HepG2 (cell line): ENCODE results near the gene BIRC7. TPM values are rescaled to one million over a fixed set of nuclear protein-coding genes. Genes with fewer than 3 reads are reported as not detected.
A peak's percentile ranks its signal among the peaks of the same experiment; 100 is the strongest.

ENCODE experiments used
- CREB1 ChIP-seq, 2 experiments: fragments of 450-650 bp in 1 of 2; IDR thresholded peaks; 2 replicates each; pipeline ENCODE4 v1.6.1; 2016 to 2017; ENCODE audit warnings: control low read depth in 1 of 2, mild to moderate bottlenecking in 1 of 2, missing compliant biosample characterization in 1 of 2, missing genetic modification characterization in 1 of 2
- GABPA ChIP-seq, 2 experiments: IDR thresholded peaks; 2 replicates each; pipeline ENCODE4 v1.6.1; 2011 to 2016; ENCODE audit warnings: low read depth in 2 of 2, low read length in 1 of 2, missing biosample characterization in 1 of 2, missing genetic modification characterization in 1 of 2
- NFYC ChIP-seq: IDR thresholded peaks from 2 replicates; pipeline ENCODE4 v1.6.1; 2016; ENCODE audit warnings: missing genetic modification reagents, missing compliant biosample characterization
- TARDBP ChIP-seq: sonication (generic); formaldehyde crosslinking; IDR thresholded peaks from 2 replicates; pipeline ENCODE4 v1.8.0; 2022; ENCODE audit warnings: mild to moderate bottlenecking, missing genetic modification reagents
- THYN1 ChIP-seq: sonication (generic); formaldehyde crosslinking; IDR thresholded peaks from 2 replicates; pipeline ENCODE4 v1.8.1; 2023; ENCODE audit warnings: low read depth, mild to moderate bottlenecking, moderate library complexity, missing genetic modification reagents, borderline replicate concordance
- ZFP37 ChIP-seq: sonication (generic); formaldehyde crosslinking; IDR thresholded peaks from 2 replicates; pipeline ENCODE4 v1.4.0; 2020; ENCODE audit warnings: missing genetic modification reagents, borderline replicate concordance
- ZNF264 ChIP-seq: sonication (generic); formaldehyde crosslinking; IDR thresholded peaks from 2 replicates; pipeline ENCODE4 v1.4.0; 2020; ENCODE audit warnings: missing genetic modification reagents
- ZNF292 ChIP-seq: sonication (generic); formaldehyde crosslinking; IDR thresholded peaks from 2 replicates; pipeline ENCODE4 v1.8.1; 2022; ENCODE audit warnings: mild to moderate bottlenecking, low read depth, missing genetic modification reagents, borderline replicate concordance
- ZSCAN30 ChIP-seq: sonication (generic); formaldehyde crosslinking; IDR thresholded peaks from 2 replicates; pipeline ENCODE4 v1.5.0; 2020; ENCODE audit warnings: mild to moderate bottlenecking, missing genetic modification reagents
- polyA plus RNA-seq, 8 experiments: library from polyadenylated mRNA; depleted of rRNA in 3 of 8; stranded (reverse) in 7 of 8; unstranded in 1 of 8; fragments of >200 nt; fragmentation: Illumina TruSeq in 4 of 8; extraction: Trizol in 4 of 8; gene quantifications; 2 replicates each; pipeline versions ENCODE4 v1.2.1 to v1.2.3, GENCODE V29; 2011 to 2016; ENCODE audit warnings: low read depth in 4 of 8, missing spikeins in 1 of 8, mixed read lengths in 1 of 8; ENCODE audit not compliant: insufficient read depth in 1 of 8
- total RNA-seq, 5 experiments: library from RNA; depleted of rRNA; stranded (reverse); fragments of >200 nt; fragmentation: Illumina TruSeq; extraction: Trizol; gene quantifications; 2 replicates each; pipeline ENCODE4 v1.2.3, GENCODE V29; 2016; ENCODE audit warnings: low read depth in 1 of 5
- TF ChIP-seq, protein P1 (sequence below): sonication (generic); formaldehyde crosslinking; IDR thresholded peaks from 2 replicates; pipeline ENCODE4 v1.4.0; 2020; ENCODE audit warnings: missing genetic modification reagents, mild to moderate bottlenecking, borderline replicate concordance
- TF ChIP-seq, protein P2 (sequence below): sonication (generic); formaldehyde crosslinking; conservative IDR thresholded peaks from 2 replicates; pipeline ENCODE4 v1.4.0; 2020; ENCODE audit warnings: mild to moderate bottlenecking, missing genetic modification reagents, moderate library complexity
- TF ChIP-seq, protein P3 (sequence below): sonication (generic); formaldehyde crosslinking; IDR thresholded peaks from 2 replicates; pipeline ENCODE4 v1.5.1; 2020; ENCODE audit warnings: mild to moderate bottlenecking, missing genetic modification reagents, moderate library complexity
- TF ChIP-seq, protein P4 (sequence below): sonication (generic); formaldehyde crosslinking; IDR thresholded peaks from 2 replicates; pipeline ENCODE4 v1.4.0; 2020; ENCODE audit warnings: missing genetic modification reagents, borderline replicate concordance

BIRC7 gene
- total and polyA plus RNA-seq, 2 of the 13 experiments (the other 11 are each of a cell fraction or from before 2014, with no cell fraction given) = 0.27 to 5.1 TPM

DNA sequence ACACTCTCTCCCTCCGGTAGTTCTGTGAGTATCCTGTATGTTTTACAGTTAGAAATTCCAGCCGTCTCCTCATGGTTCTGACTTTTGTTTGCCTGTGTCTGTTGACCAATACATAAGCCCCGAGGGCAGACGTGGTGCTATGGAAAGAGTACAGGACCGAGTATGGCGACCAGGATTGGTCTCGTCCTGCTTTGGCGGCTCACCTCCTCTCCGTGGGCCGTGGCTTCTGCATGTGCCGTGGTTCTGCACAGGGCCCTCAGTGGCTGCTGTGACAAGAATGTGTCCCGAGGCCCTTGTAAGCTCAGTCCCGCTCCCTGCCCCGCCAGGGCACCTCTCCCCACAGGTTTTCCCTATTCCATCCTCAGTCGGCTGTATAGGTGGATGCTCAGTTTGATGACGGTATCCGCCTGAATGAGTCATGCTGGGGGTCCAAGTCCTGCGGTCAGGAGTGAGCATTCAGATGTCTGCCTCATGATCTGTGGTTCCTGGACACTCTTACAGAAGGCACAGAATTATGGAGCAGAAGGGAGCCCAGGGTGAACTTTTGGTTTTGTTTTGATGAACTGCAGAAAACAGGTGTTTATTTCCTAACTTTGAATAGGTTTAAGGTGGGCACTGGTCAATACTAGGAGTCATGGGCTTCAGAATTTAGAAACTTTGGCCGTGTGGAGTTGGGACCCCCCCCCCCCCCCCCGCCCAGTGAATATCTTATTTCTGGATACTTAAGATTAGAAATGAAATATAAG lies 38.1 kb downstream of the BIRC7 start (continued):
- TF ChIP-seq, protein P1, sequence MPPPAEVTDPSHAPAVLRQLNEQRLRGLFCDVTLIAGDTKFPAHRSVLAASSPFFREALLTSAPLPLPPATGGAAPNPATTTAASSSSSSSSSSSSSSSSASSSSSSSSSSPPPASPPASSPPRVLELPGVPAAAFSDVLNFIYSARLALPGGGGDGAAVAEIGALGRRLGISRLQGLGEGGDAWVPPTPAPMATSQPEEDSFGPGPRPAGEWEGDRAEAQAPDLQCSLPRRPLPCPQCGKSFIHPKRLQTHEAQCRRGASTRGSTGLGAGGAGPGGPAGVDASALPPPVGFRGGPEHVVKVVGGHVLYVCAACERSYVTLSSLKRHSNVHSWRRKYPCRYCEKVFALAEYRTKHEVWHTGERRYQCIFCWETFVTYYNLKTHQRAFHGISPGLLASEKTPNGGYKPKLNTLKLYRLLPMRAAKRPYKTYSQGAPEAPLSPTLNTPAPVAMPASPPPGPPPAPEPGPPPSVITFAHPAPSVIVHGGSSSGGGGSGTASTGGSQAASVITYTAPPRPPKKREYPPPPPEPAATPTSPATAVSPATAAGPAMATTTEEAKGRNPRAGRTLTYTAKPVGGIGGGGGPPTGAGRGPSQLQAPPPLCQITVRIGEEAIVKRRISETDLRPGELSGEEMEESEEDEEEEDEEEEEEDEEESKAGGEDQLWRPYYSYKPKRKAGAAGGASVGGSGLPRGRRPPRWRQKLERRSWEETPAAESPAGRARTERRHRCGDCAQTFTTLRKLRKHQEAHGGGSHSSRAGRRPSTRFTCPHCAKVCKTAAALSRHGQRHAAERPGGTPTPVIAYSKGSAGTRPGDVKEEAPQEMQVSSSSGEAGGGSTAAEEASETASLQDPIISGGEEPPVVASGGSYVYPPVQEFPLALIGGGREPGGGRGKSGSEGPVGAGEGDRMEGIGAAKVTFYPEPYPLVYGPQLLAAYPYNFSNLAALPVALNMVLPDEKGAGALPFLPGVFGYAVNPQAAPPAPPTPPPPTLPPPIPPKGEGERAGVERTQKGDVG (CRISPR knock-in tag) = no peak
- TF ChIP-seq TARDBP (CRISPR knock-in tag) = no peak
- TF ChIP-seq CREB1 (IDR thresholded peaks at IDR 0.05) = peak; percentile 80
- no peak; the same call in 1 of the 2 replicates for TF ChIP-seq CREB1 (CRISPR knock-in tag; IDR thresholded peaks at IDR 0.05)
- TF ChIP-seq, protein P2, sequence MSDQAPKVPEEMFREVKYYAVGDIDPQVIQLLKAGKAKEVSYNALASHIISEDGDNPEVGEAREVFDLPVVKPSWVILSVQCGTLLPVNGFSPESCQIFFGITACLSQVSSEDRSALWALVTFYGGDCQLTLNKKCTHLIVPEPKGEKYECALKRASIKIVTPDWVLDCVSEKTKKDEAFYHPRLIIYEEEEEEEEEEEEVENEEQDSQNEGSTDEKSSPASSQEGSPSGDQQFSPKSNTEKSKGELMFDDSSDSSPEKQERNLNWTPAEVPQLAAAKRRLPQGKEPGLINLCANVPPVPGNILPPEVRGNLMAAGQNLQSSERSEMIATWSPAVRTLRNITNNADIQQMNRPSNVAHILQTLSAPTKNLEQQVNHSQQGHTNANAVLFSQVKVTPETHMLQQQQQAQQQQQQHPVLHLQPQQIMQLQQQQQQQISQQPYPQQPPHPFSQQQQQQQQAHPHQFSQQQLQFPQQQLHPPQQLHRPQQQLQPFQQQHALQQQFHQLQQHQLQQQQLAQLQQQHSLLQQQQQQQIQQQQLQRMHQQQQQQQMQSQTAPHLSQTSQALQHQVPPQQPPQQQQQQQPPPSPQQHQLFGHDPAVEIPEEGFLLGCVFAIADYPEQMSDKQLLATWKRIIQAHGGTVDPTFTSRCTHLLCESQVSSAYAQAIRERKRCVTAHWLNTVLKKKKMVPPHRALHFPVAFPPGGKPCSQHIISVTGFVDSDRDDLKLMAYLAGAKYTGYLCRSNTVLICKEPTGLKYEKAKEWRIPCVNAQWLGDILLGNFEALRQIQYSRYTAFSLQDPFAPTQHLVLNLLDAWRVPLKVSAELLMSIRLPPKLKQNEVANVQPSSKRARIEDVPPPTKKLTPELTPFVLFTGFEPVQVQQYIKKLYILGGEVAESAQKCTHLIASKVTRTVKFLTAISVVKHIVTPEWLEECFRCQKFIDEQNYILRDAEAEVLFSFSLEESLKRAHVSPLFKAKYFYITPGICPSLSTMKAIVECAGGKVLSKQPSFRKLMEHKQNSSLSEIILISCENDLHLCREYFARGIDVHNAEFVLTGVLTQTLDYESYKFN (CRISPR knock-in tag) = 0 out of 2 replicates have a peak, but pooled peaks have one; percentile 11
- no peak for TF ChIP-seq ZNF292 (CRISPR knock-in tag)
- TF ChIP-seq ZFP37 (CRISPR knock-in tag) = 0 out of 2 replicates have a peak, but pooled peaks have one; percentile 76
- TF ChIP-seq, protein P3, sequence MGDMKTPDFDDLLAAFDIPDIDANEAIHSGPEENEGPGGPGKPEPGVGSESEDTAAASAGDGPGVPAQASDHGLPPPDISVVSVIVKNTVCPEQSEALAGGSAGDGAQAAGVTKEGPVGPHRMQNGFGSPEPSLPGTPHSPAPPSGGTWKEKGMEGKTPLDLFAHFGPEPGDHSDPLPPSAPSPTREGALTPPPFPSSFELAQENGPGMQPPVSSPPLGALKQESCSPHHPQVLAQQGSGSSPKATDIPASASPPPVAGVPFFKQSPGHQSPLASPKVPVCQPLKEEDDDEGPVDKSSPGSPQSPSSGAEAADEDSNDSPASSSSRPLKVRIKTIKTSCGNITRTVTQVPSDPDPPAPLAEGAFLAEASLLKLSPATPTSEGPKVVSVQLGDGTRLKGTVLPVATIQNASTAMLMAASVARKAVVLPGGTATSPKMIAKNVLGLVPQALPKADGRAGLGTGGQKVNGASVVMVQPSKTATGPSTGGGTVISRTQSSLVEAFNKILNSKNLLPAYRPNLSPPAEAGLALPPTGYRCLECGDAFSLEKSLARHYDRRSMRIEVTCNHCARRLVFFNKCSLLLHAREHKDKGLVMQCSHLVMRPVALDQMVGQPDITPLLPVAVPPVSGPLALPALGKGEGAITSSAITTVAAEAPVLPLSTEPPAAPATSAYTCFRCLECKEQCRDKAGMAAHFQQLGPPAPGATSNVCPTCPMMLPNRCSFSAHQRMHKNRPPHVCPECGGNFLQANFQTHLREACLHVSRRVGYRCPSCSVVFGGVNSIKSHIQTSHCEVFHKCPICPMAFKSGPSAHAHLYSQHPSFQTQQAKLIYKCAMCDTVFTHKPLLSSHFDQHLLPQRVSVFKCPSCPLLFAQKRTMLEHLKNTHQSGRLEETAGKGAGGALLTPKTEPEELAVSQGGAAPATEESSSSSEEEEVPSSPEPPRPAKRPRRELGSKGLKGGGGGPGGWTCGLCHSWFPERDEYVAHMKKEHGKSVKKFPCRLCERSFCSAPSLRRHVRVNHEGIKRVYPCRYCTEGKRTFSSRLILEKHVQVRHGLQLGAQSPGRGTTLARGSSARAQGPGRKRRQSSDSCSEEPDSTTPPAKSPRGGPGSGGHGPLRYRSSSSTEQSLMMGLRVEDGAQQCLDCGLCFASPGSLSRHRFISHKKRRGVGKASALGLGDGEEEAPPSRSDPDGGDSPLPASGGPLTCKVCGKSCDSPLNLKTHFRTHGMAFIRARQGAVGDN (CRISPR knock-in tag) = peak; percentile 71
- TF ChIP-seq THYN1 (CRISPR knock-in tag) = no peak
- TF ChIP-seq, protein P4, sequence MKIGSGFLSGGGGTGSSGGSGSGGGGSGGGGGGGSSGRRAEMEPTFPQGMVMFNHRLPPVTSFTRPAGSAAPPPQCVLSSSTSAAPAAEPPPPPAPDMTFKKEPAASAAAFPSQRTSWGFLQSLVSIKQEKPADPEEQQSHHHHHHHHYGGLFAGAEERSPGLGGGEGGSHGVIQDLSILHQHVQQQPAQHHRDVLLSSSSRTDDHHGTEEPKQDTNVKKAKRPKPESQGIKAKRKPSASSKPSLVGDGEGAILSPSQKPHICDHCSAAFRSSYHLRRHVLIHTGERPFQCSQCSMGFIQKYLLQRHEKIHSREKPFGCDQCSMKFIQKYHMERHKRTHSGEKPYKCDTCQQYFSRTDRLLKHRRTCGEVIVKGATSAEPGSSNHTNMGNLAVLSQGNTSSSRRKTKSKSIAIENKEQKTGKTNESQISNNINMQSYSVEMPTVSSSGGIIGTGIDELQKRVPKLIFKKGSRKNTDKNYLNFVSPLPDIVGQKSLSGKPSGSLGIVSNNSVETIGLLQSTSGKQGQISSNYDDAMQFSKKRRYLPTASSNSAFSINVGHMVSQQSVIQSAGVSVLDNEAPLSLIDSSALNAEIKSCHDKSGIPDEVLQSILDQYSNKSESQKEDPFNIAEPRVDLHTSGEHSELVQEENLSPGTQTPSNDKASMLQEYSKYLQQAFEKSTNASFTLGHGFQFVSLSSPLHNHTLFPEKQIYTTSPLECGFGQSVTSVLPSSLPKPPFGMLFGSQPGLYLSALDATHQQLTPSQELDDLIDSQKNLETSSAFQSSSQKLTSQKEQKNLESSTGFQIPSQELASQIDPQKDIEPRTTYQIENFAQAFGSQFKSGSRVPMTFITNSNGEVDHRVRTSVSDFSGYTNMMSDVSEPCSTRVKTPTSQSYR (CRISPR knock-in tag) = no peak
- TF ChIP-seq NFYC (CRISPR knock-in tag) = no peak
- 0 out of 2 replicates have a peak, but pooled peaks have one; percentile 27 for TF ChIP-seq ZNF264 (CRISPR knock-in tag)
- TF ChIP-seq ZSCAN30 (CRISPR knock-in tag) = no peak
- TF ChIP-seq GABPA (IDR thresholded peaks at IDR 0.05; ENCODE audit: low read depth, low read length) = peak; percentile 30; the same call in 1 of the 2 replicates
- TF ChIP-seq GABPA (CRISPR knock-in tag; IDR thresholded peaks at IDR 0.05; ENCODE audit: low read depth) = peak; percentile 58; the same call in 1 of the 2 replicates
